ENCODE measurements around the gene TERT.

Gene TERT

GRCh38 chr5:1314564-1314982 is 19.7 kb upstream of the TERT start:
- peaks cover 3% of the 10 kb centered on the region for H3K9me3 ChIP-seq (ENCODE audit: severe bottlenecking)
- peaks cover 31% of the 10 kb centered on the region for H3K36me3 ChIP-seq
- no peaks in the 10 kb centered on the region for H3K27me3 ChIP-seq (ENCODE audit: insufficient read depth, low read depth, severe bottlenecking)
- H3K4me3 ChIP-seq (ENCODE audit: low read depth, low read length): no peak overlapping the region
- DNase-seq: peak; percentile 10
- H3K27ac ChIP-seq: no peak overlapping the region
- no peak for TF ChIP-seq CTCF (IDR thresholded peaks at IDR 0.05; ENCODE audit: low read depth, low read length)

- no peaks in the 10 kb centered on the region for H3K27me3 ChIP-seq (ENCODE audit: insufficient read depth, low read depth, severe bottlenecking)
- DNase-seq: peak; percentile 7
- no peak for TF ChIP-seq CTCF (IDR thresholded peaks at IDR 0.05; ENCODE audit: low read depth, low read length)
- peaks cover 3% of the 10 kb centered on the region for H3K9me3 ChIP-seq (ENCODE audit: severe bottlenecking)
- peaks cover 17% of the 10 kb centered on the region for H3K36me3 ChIP-seq
- H3K27ac ChIP-seq: no peak overlapping the region
- H3K4me3 ChIP-seq (ENCODE audit: low read depth, low read length): no peak overlapping the region
Measured at GRCh38 chr5:1312993-1313833, 18.3 kb upstream of the TERT start.

GRCh38 chr5:1312206-1312605 is 17.3 kb upstream of the TERT start:
- TF ChIP-seq CTCF (IDR thresholded peaks at IDR 0.05; ENCODE audit: low read depth, low read length): no peak
- Histone ChIP-seq H3K36me3 (peaks cover 7% of the 10 kb centered on the region), H3K27me3 (ENCODE audit: insufficient read depth, low read depth, severe bottlenecking) (no peaks in the 10 kb centered on the region), H3K4me3 (ENCODE audit: low read depth, low read length) (no peak overlapping the region), H3K9me3 (ENCODE audit: severe bottlenecking) (peaks cover 3% of the 10 kb centered on the region), H3K27ac (no peak overlapping the region)
- DNase-seq: no peak

GRCh38 chr5:1311439-1312055 is 16.7 kb upstream of the TERT start:
- no peak overlapping the region for H3K4me3 ChIP-seq (ENCODE audit: low read depth, low read length)
- peaks cover under 1% of the 10 kb centered on the region for H3K36me3 ChIP-seq
- peak; percentile 4 for DNase-seq
- no peak overlapping the region for H3K27ac ChIP-seq
- H3K9me3 ChIP-seq (ENCODE audit: severe bottlenecking): peaks cover 3% of the 10 kb centered on the region
- no peaks in the 10 kb centered on the region for H3K27me3 ChIP-seq (ENCODE audit: insufficient read depth, low read depth, severe bottlenecking)
- TF ChIP-seq CTCF (IDR thresholded peaks at IDR 0.05; ENCODE audit: low read depth, low read length): no peak

- H3K36me3 ChIP-seq: no peaks in the 10 kb centered on the region
- H3K27me3 ChIP-seq (ENCODE audit: insufficient read depth, low read depth, severe bottlenecking): no peaks in the 10 kb centered on the region
- peak; percentile 6 for DNase-seq
- peaks cover 3% of the 10 kb centered on the region for H3K9me3 ChIP-seq (ENCODE audit: severe bottlenecking)
- no peak overlapping the region for H3K27ac ChIP-seq
- H3K4me3 ChIP-seq (ENCODE audit: low read depth, low read length): no peak overlapping the region
- TF ChIP-seq CTCF (IDR thresholded peaks at IDR 0.05; ENCODE audit: low read depth, low read length): no peak
Measured at GRCh38 chr5:1310118-1310517, 15.2 kb upstream of the TERT start.
